HL-60/S4 (cell line): Measurements from ENCODE around the gene CEP112.

Experiments
- in situ Hi-C: fragments of 300-500 bp; cut with MboI; formaldehyde crosslinking; loops from 2 replicates; pipeline ENCODE4 v1.14.3; 2022; ENCODE audit warnings: low sequenced_read_pairs

The CEP112 gene

DNA sequence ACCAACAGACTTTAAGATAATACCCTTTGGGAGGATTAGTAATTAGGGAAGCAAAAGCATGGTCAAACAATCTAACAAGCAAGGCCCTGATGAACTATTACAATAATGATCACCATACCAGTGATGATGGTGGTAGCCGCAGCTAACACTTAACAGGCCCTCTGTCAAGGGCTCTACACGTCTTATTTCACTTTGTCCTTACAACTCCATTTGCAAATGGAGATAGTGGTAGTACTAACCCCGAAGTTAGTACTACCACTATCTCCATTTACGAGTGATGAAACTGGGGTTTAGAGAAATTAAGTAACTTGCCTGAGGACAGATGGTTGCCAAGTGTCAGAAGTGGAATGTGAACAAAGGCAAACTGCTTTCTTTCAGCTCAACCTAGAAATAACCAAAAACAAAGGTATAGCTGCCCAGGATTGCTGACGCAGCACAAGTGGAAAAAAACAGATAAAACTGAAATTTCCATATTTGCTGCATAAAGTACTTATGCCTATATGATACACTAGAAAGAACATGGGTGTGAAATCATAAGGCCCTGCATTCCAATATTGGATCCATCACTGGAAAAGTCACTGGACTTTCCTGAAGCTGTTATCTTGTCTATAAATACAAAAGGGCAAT is 24.6 kb downstream of the CEP112 start:
- in situ Hi-C loops, result loop anchor here (25.0 kb wide), 1 partner anchor 930 kb away; no protein-coding TSS in a partner anchor

DNA sequence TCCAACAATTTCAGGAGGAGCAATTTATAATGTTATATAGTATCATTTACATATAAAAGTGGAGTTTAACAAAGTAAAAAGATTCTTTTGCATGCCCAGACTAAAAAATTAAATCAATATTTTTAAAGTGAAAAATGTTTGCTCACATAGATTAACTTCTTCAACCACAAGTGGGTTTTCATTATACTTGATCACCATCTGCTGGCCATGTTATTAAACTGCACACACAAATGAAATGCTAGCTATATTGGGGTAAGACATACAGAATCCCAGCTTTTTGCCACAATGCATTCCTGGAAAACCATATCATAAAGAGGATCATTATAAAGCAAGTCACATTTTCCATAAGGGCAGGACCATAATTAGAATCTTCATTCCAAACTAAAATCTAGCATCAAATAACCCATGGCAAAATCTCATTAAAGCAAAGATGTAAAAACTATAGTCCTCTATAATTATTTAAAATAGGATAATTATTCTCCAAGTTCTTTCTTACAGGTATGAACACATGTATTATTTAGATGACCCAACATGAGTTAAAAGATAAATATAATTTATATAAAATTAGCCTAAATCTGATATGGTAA is 26.3 kb downstream of the CEP112 start:
- in situ Hi-C loops, result loop anchor here (25.0 kb wide), 1 partner anchor 928 kb away; no protein-coding TSS in a partner anchor

DNA sequence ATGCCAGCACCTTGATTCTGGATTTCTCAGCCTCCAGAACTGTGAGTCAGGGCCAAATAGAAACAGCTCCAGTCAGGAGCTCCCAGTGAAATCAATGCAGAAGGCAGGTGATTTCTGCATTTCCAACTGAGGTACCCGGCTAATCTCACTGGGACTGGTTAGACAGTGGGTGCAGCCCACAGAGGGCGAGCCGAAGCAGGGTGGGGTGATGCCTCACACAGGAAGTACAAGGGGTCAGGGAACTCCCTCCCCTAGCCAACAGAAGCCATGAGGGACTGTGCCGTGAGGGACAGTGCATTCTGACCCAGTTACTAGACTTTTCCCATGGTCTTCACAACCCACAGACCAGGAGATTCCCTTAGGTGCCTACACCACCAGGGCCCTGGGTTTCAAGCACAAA is 36.9 kb downstream of the CEP112 start:
- in situ Hi-C loops, result loop anchor here (25.0 kb wide), 1 partner anchor 918 kb away; no protein-coding TSS in a partner anchor

DNA sequence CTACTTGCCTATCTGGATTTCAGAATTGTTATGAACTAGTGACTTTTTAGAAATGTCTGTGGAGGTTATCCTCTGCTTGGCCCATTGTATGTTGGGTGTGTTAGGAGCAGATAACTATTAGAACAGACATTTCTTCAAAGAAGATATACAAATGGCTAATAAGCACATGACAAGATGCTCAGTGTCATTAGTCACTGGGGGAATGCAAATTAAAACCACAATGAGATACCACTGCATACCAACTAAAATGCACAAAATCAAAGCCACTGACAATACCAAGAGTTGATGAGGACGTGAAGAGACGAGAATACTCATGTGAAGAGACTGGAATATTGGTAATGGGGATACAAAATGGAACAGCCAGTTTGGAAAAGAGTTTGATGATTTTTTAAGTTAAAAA is 39.2 kb downstream of the CEP112 start:
- in situ Hi-C loops, result loop anchor here (25.0 kb wide), 1 partner anchor 915 kb away; no protein-coding TSS in a partner anchor

DNA sequence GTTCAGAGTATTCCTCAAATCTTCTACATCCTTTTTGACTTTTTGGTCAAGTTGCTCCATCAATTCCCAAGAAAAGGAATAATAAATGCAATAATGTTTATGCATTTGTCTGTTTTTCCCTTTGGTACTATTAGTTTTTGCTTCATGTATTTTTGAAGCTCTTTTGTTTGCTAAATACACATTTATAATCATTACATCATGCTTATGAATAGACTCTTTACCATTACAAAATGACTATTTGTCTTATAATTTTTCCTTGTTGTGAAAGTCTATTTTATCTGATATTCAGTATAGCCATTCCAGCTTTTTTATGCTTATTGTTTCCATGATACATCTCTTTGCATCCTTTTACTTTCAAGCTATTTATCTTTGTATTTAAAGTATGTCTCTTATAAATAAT is 41.2 kb downstream of the CEP112 start:
- in situ Hi-C loops, result loop anchor here (25.0 kb wide), 1 partner anchor 913 kb away; no protein-coding TSS in a partner anchor

DNA sequence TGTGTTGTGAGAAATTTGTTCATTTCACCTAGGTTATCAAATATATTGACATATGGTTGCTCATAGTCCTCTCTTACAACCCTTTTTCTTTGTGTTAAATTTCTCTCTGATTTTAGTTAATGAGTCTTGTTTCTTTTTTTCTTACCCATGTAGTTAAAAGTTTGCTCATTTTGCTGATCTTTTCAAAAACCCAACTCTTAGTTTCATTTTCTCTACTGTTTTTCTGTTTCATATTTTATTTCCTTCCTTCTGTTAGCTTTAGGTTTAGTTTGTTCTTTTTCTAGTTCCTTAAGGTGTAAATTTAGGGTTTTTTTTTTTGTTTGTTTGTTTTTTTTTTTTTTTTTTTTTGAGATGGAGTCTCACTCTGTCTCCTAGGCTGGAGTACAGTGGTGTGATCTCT is 42.4 kb downstream of the CEP112 start:
- in situ Hi-C loops, result no loop called here

DNA sequence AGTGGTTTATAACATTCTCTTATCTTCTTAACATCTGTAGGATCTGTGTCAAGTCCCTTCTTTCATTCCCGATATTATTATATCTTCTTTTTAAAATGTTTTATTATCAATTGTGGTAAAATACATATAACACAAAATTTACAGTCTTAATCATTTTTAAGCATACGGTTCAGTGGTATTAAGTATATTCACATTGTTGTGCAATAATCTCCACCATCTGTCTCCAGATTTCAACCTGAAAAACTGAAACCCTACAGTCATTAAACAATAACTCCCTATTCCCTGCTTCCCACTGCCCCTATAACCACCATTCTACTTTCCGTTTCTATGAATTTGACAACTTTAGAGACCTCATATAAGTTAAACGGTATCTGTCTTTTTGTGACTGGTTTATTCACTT is 45.5 kb downstream of the CEP112 start:
- in situ Hi-C loops, result no loop called here

DNA sequence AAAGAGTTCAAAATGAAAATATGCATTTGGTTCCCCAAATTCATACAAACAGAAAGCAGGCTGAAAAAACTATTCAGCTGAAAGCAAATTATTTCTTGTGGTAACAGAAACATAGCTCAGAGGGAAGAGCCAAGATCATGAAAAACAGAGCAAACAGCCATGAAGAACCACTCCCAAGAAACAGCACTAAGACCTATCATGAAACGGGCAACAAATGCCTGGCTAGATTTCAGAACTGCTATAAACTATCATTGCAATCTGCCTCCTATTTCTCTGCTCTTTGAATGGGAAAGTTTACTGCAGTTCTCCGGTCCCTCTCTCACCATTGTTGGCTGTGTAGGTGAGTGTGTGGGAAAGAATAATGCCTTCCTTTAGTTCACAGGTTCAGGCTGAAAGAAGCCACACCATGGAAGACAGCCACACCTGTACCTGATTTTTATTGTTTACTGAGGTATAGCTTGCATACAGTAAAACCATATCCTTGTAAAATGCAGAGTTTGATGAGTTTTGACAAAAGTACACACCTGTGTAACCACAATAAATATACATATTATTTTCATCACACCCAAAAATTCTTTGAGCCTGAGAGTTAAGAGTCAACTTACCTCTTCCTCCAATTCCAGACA is 48.2 kb downstream of the CEP112 start:
- in situ Hi-C loops, result no loop called here

DNA sequence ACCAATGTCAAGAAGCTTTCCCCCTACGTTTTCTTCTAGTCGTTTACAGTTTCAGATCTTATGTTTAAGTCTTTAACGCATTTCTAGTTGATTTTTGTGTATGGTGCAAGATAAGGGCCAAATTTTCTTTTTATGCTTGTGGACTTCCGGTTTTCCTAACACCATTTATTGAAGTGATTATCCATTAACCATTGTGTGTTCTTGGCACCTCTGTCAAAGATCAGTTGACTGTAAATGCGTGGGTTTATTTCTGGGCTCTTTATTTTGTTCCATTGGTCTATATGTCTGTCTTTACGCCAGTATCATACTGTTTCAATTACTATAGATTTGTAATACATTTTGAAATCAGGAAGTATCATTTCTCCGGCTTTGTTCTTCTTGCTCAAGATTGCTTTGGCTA is 49.5 kb downstream of the CEP112 start:
- in situ Hi-C loops, result no loop called here

DNA sequence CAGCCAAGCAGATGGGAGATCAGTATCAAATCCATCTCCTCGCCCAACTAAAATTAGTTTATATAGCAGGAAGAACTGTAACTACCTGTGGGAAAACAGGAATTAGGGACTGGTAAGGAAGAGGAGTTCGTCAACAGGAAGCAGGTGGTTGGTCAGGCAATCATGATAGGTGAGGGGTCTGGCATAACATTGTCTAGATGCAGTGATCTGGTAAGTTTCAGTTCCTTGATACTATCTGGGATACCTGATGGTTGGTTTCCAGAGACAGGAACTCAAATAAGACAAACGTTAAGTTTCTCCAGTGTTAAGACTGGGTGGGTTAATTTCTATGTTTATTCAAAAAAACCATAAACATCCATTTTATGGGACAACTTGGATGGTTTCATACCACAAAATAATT is 53.8 kb downstream of the CEP112 start:
- in situ Hi-C loops, result no loop called here

DNA sequence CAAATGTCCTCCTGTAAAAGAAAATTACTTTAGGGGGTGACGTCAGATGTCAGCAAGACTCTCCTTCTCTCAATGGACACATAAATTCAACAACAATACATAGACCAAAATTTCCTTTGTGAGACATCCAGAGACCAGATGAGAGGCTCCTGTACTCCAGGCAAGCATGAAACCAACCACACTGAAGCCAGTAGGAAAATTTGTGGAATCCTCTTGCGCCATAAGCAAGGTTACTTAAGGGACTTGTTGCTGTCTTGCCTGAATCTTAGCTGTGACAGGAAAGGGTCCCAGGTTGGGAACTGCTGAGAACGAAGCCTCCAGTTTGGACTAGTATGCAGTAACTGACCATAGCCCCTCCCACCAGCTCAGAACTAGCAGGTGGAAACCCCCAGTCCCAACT is 56.0 kb downstream of the CEP112 start:
- in situ Hi-C loops, result no loop called here

DNA sequence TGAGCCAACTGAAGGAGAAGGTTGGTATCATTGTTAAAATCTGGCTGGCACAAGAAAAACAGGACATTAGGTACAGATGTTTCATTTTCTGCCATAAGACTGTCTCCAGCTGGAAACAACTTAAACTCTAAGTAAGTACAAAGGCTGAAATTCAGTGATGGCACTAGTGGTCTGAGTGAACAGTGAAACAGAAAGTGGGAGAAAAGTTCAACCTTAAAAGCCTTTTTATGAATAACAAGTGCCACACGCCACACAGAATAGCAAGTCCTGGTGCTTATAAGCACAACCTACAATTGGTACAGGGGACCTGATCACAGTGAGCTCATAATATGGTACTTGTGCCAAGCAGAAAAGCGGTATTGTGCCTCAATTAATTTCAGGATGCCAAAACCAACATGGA is 56.7 kb downstream of the CEP112 start:
- in situ Hi-C loops, result no loop called here

DNA sequence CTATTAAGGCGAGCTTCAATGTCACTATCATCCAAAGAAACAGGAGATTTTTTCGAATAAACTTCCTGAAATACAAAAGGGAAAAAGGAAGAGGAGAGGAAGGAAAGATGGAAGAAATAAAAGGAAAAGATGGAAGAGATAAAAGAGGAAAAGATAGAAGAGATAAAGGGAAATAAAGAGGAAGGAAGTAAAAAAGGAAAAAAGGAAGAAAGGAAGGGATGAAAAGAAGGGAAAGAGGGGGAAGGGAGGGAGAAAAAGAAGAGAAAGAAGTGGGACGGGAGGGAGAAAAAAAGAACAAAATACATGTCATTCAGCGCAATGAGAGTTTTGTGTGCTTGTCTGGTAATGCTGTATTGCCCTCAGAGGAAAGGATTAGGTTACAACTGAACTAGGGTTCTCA is 62.2 kb downstream of the CEP112 start:
- in situ Hi-C loops, result no loop called here

DNA sequence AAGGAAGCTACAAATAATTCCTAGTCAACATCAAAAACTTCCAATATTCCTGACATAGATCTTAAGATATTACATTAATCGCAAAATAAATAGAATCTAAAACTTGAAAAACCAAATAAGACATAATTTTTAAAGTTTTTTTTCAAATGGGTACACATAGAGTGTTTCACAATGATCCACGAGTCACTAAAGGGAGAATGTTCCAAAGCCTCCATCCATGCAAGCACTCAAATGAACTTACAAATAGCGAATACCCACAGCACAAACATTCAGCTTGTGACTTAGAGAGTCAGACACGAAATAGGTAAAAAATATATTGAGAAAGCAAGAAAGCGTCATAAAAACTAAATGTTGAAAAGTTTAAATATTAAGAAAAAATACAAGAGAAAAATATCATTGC is 65.7 kb downstream of the CEP112 start:
- in situ Hi-C loops, result no loop called here

DNA sequence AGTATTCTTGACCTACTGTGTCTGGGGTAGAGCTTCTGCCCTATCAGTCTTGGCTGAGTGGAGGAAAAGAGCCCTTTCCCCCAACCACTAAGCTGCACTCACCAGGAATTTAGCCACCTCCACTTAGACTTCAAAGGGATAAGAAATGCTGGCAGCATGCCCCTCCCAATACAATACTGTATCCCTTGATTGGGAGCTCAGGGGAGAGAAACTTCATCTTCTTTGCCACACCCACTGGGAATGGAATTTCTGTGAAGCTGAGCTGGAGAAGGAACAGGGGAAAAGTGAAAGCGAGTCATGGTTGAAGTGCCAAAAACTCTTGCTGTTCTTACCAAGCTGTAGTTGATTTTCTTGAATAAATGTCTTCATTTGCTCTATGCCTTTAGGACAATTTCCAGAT is 68.8 kb downstream of the CEP112 start:
- in situ Hi-C loops, result no loop called here

DNA sequence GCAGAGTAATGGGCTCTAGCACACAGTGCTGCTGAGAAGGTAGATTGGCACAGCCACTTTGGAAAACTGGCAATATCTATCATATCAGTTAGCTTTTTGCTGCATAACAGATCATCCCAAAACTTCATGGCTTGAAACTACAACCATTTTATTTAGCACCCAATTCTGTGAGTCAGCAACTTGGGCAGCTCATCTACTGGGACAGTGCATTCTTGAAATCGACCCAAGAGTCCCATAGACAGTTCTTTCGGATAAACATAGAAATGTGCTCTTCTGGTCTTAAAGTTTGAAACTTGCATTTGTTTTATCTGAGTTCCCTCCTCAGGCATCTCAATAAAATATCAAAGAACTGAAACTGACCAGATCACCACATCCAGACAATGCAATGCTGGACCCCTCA is 76.7 kb downstream of the CEP112 start:
- in situ Hi-C loops, result no loop called here

DNA sequence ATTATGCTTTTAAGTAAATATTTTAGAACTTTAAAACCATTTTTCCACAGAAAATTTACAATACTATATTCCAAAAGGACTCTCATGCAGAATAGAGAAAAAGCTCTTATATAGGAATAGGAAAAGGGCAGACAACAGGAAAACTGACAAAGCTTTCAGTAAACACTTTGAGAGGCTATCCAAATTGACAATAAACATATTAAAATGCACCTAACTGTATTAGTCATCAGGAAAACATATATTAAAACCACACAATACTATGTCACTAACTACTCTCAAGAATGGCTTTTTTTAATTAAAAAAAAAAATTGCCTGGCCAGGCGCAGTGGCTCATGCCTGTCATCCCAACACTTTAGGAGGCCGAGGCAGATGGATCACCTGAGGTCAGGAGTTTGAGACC is 77.3 kb downstream of the CEP112 start:
- in situ Hi-C loops, result no loop called here

DNA sequence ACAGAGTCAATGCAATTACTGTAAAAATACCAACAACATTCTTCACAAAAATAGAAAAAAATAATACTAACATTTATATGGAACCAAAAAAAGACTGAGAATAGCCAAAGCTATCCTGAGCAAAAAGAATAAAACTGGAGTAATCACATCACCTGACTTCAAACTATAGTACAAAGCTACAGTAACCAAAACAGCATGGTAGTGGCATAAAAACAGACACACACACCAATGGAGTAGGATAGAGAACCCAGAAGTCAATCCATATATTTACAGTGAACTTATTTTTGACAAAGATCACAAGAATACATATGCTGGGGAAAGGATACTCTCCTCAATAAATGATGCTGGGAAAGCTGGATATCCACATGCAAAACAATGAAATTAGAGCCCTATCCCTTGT is 84.2 kb downstream of the CEP112 start:
- in situ Hi-C loops, result no loop called here

DNA sequence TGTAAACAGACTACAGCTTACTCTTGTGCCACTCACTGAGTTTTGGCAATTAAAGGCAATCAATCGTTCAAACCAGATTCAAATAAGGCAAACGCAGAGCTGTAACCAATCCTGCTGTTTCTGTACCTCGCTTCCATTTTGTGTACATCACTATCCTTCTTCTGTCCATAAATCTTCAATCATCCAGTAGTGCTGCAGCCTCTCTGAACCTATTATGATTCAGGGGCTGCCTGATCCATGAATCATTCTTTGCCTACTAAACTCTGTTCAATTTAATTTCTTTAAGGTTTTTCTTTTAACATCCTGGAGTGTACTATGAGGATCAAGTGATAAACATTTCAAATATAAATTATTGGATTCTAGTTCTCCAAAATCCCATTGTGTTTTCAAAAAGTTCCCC is 93.9 kb downstream of the CEP112 start:
- in situ Hi-C loops, result no loop called here

DNA sequence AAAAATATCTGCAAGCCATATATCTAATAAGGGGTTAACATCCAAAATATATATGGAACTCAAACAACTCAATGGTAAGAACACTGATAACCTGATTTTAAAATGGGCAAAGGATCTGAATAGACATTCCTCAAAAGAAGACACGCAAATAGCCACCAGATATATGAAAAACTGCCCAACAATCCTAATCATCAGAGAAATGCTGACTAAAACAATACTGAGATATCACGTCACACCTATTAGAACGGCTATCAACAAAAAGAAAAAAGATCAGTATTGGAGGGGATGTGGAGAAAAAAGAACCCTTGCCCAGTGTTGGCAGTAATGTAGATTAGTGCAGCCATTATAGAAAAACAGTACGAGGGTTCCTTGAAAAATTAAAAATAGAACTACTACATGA is 97.2 kb downstream of the CEP112 start:
- in situ Hi-C loops, result no loop called here

DNA sequence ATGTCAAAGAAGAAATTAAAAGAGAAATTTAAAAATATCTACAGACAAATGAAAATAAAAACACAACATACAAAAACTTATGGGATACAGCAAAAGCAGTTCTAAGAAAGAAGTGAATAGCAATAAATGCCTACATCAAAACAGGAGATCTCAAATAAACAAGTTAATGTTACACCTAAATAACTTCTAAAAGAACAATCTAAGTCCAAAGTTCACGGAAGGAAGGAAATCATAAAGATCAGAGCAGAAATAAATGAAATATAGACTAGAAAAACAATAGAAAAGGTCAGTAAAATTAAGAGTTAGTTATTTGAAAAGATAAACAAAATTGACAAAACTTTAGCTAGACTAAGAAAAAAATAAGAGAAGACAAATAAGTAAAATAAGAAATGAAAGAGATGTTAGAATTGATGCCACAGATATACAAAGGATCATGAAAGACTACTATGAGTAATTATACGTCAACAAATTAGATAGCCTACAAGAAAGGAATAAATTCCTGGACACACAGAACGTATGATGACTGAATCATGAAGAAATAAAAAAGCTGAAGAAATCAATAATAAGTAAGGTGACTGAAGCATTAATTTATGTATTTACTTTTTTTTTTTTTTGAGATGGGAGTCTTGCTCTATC is 100.4 kb downstream of the CEP112 start:
- in situ Hi-C loops, result no loop called here

DNA sequence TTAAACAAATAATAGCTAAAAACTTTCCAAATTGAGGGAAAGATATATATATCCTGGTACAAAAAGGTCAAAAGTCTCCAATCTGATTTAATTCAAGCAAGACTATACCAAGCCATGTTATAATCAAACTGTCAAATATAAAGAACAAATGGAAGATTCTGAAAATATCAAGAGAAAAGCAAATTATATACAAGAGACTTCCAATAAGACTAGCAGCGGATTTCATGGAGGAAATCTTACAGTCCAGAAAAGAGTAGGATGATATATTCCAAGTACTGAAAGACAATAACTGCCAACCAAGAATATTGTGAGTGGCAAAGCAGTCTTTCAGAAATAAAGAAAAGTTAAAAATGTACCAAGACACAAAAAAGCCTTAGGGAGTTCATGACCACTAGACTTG is 102.2 kb downstream of the CEP112 start:
- in situ Hi-C loops, result no loop called here
